GM18526 (cell line): ENCODE results near the gene ERCC8.

ENCODE experiments used
- POLR2A ChIP-seq: IDR thresholded peaks from 3 replicates; pipeline ENCODE4 v1.6.1; 2011; ENCODE audit not compliant: insufficient read length; ENCODE audit errors: extremely low read depth

Gene ERCC8

DNA sequence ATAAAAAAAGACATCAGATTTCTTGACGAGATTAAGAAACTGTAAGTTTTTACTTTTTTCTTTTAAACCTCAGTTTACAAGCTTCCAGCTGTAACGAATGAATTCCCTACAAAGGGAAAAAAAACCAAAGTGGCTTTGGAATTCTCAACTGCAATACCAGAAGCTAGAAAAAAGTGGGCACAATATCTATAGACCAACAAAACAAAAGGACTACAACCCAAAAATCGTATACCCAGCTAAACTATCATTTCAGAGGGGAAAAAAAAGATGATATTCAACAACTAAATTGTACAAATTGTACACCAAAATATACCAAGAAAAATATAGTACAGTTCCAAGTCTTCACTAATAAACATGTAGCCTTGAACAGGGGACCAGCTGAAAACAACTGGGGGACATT, 74.0 kb downstream of the ERCC8 start:
- no peak for TF ChIP-seq POLR2A

DNA sequence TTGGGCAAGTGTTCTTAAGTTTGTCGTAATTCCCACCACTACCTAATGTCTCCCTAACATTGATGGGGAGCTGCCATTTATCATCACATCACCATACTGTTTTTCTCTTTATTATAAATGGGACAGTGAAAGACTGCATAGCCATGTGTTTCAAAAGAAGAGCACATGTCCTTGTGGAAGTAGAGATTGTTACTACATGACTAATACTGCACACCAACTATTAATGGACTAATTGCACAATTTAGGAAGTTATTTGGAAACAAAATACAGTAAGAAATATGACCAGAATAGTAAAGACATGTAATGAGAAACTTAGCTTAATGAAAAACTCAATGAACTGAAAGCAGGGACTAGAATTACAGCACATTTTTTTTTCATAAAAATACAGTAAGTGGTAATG, 88.8 kb downstream of the ERCC8 start:
- no peak for TF ChIP-seq POLR2A

GRCh38 chr5:60852940-60853339, 91.9 kb downstream of the ERCC8 start:
- no peak for TF ChIP-seq POLR2A

DNA sequence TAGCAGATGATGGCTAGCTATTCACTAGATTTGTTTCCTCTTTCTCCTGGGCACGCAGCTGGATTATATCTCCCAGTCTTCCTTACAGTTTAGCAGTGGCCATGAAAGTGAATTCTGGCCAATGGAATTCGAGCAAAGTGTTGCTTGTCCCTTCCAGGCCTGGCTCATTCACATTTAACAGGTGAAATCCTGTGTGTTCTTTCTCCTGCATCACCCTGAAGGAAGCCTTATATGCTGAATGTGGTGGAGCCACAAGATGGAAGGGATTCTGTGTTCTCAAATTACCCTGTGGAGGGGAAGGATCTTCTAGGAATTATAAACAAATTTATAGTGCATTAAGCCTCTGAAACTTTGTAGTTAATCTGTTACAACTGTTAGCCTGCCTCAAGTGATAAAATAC, 92.6 kb downstream of the ERCC8 start:
- TF ChIP-seq POLR2A, result no peak

DNA sequence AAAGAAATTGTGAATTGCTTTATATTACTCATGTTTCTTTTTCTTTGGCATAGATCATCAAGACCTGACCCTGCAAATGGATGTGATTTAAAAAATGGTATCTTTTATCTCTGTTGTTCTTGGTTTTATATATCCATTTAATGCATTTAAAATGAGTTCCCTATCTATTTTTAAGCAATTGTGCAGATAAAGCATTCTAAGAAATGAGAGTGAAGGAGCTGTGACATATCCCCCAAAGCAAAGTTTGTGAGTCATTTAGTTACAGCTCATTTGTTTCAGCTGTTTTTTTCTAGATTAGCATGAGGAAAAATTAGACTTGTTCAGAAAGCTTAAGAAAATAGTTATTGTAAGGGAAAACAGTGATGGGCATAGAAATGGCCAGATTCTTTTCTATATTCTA, 93.2 kb downstream of the ERCC8 start:
- TF ChIP-seq POLR2A, result no peak

GRCh38 chr5:60846298-60846697, 98.6 kb downstream of the ERCC8 start:
- TF ChIP-seq POLR2A, result no peak

DNA sequence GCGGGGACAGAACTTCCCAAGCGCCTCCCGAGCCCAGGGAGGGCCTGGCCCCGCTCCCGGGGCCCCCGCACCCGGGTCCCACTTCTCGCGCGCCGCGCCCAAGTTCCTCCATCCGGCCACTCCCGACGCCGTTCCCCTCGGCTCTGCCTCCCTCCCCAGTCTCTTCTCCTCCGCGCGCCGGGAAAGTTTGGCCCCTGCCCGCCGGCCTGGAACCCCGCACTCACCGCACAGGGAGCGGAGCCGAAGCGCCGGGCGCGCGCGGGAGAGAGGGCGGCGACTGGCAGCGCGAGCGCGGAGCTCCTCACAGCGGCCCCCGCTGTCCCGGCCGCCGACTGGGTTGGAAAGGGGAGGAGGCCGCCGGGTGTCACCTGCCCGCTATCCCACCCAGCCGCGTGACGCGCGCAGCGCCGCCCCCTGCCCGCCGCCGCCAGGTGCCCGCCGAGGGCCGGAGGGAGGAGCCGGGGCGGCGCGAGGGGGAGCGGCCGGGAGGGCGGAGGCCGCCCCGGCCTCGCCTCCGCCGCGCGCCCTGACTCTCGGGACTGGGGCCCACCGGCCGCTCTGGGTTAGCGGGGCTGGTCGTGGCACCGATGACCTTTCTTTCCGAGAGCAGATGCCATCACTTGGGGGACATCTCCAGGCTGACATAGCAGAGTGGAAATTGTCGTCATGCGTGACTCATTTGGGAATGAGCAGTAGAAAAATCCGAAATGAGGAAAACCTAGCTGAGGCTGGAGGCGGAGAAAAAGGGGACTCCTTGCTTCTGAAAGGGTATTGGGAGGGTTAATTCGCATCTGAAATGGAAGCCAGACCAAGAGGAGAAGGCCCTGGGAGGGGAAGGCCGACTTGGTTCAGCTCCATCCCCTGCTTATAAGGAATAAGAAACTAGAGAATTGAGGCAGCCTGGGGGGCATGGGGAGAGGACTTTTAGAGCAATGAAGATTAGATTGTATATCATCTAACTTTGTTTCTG, 100.6 kb downstream of the ERCC8 start, which contains the start of gene ELOVL7:
Gene ELOVL7 (minus strand): TSS at position 334 of the 970 bp plus-strand sequence. CDS start 56,872 bp downstream, outside the sequence.
- no peak for TF ChIP-seq POLR2A

DNA sequence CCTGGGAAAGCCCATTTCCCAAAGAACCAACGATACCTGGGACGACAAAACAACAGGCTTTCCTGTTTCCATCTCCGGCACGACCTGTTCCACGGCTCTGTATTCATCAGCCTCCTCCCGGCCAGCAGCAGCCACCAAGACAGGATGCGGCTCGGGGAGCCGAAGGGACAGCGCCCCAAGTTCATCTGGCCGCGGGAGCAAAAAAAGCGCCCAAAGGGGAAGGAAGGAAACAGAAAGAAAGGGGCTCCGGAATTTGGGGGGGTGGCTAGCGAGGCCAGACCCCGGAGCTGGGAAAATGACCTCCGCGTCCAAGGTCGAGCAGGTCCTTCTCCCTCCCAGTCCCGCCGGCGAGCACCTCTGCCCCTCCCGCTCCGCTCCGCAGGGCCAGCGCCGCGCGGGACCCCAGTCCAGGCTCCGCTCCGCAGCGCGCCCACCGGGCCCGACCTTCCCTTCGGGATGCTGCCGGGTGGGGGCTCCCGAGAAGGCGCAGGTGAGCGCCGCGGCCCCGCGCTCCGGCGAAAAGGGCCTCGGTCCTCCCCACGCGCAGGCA, 101.4 kb downstream of the ERCC8 start:
- no peak for TF ChIP-seq POLR2A

- TF ChIP-seq POLR2A, result no peak
These were observed 101.9 kb downstream of the ERCC8 start for GRCh38 chr5:60842871-60843385.

DNA sequence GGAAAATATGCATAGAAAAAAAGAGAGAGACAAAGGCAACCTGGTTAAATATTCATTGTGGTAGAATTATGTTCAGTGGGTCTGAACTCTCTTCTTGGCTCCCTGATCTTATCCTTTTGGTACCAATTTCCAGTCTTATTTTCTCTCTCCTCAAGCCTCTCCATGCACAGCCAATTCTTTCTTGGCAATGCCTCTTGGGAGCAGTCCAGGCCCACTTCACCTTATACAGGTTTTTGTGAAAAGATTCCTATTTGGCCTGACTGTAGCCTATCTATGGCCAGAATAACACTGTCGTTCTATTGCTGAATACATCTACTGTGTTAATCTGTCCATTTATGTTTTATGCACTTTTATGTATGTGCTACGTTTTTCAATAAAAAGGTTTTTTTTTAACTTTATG, 103.5 kb downstream of the ERCC8 start:
- TF ChIP-seq POLR2A, result no peak

DNA sequence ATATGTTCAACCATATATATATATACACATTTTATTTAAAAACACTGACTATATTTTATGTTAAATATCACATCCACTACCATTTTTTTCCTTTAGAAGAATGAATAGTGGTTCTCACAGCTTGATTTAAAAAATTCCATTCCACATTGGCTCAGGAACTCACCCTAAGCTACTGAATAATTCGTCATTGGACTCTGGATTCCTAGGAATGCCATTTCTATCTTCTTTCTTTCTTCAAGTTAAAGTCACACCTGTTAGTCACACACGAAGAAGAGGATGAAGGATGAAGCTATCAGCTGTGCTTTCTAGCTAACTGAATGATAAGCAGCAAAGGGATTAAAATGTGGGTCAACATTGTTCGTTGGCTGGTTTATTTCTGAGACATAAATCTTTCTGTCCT, 108.7 kb downstream of the ERCC8 start:
- no peak for TF ChIP-seq POLR2A

- TF ChIP-seq POLR2A, result no peak
These were observed 109.3 kb downstream of the ERCC8 start for GRCh38 chr5:60835554-60835953.

- TF ChIP-seq POLR2A, result no peak
These were observed 111.3 kb downstream of the ERCC8 start for GRCh38 chr5:60833520-60833919.

GRCh38 chr5:60830581-60831127, 114.2 kb downstream of the ERCC8 start:
- no peak for TF ChIP-seq POLR2A

GRCh38 chr5:60829490-60830266, 115.2 kb downstream of the ERCC8 start:
- no peak for TF ChIP-seq POLR2A
